KMS-11 (cell line): ENCODE measurements around the gene VPS33A.

Experiments used
- H2AFZ ChIP-seq: fragments of 200-600 bp; sonication (generic); 2 replicates; pipeline ENCODE4 v1.6.1; 2016; ENCODE audit warnings: antibody characterized with exemption, mixed run types, low read depth
- H3K27ac ChIP-seq: fragments of 200-600 bp; sonication (generic); 2 replicates; pipeline ENCODE4 v1.6.1; 2016; ENCODE audit warnings: mild to moderate bottlenecking, mixed run types
- H3K27me3 ChIP-seq: fragments of 200-600 bp; sonication (generic); 2 replicates; pipeline ENCODE4 v1.6.1; 2017; ENCODE audit warnings: mild to moderate bottlenecking, low read depth, mixed run types, moderate library complexity; ENCODE audit not compliant: insufficient read depth
- H3K36me3 ChIP-seq: fragments of 200-600 bp; sonication (generic); 2 replicates; pipeline ENCODE4 v1.6.1; 2017; ENCODE audit warnings: mild to moderate bottlenecking, mixed run types; ENCODE audit not compliant: insufficient read depth
- H3K4me1 ChIP-seq: fragments of 200-600 bp; sonication (generic); 2 replicates; pipeline ENCODE4 v1.6.1; 2016; ENCODE audit warnings: mild to moderate bottlenecking, low read depth, mixed run types; ENCODE audit not compliant: poor library complexity, severe bottlenecking
- H3K4me2 ChIP-seq: fragments of 200-600 bp; sonication (generic); 2 replicates; pipeline ENCODE4 v1.7.0; 2016; ENCODE audit warnings: mild to moderate bottlenecking, mixed run types
- H3K4me3 ChIP-seq: fragments of 200-600 bp; sonication (generic); IDR thresholded peaks from 2 replicates; pipeline ENCODE4 v1.6.1; 2017; ENCODE audit warnings: low read depth, low read length, mixed read lengths; ENCODE audit not compliant: insufficient read depth
- H3K79me2 ChIP-seq: fragments of 200-600 bp; sonication (generic); 2 replicates; pipeline ENCODE4 v1.6.1; 2016; ENCODE audit warnings: low read depth, mixed run types; ENCODE audit not compliant: insufficient read depth
- H3K9ac ChIP-seq: fragments of 200-600 bp; sonication (generic); 2 replicates; pipeline ENCODE4 v1.6.1; 2016; ENCODE audit warnings: mild to moderate bottlenecking, mixed run types
- H4K20me1 ChIP-seq: fragments of 200-600 bp; sonication (generic); 2 replicates; pipeline ENCODE4 v1.6.1; 2016; ENCODE audit warnings: mild to moderate bottlenecking, mixed run types; ENCODE audit not compliant: insufficient read depth
- CTCF ChIP-seq: fragments of 200-600 bp; sonication (generic); conservative IDR thresholded peaks from 2 replicates; pipeline ENCODE4 v1.6.1; 2017; ENCODE audit warnings: low read depth, mild to moderate bottlenecking, antibody characterized with exemption, low read length, moderate library complexity, mixed read lengths

The VPS33A gene

GRCh38 chr12:122309564-122310121 lies 43.3 kb upstream of the VPS33A start:
- no peak overlapping the region for H3K4me3 ChIP-seq
- no peaks in the 10 kb centered on the region for H4K20me1 ChIP-seq
- H3K9ac ChIP-seq = no peak overlapping the region
- no peaks in the 10 kb centered on the region for H3K79me2 ChIP-seq
- peaks cover 42% of the 10 kb centered on the region for H3K4me1 ChIP-seq
- no peak overlapping the region for H3K4me2 ChIP-seq
- H3K27ac ChIP-seq = no peak overlapping the region
- H3K36me3 ChIP-seq = no peaks in the 10 kb centered on the region
- no peaks in the 10 kb centered on the region for H3K27me3 ChIP-seq
- no peak for TF ChIP-seq CTCF
- H2AFZ ChIP-seq = no peak overlapping the region

DNA sequence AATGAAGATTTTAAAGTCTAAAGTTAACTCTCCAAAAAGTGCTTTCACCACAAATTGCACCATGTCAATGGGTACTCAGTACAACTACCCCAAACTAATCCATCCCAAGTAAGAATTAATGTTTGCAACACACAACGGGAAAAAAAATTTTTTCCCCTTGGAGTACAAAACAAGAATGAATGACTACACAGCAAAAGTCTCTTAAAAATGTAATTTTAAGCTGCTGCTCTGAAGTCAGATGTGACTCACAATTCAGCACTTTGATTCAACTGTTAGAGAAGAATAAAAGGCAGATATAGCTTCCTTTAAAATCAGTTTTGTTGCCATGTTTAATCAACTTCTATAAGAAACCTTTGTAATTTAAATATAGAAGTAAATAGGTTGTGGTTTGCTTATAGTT lies 42.5 kb upstream of the VPS33A start:
- H3K9ac ChIP-seq = no peak overlapping the region
- no peak overlapping the region for H3K4me3 ChIP-seq
- no peak overlapping the region for H3K4me2 ChIP-seq
- no peaks in the 10 kb centered on the region for H3K27me3 ChIP-seq
- H3K27ac ChIP-seq = no peak overlapping the region
- peaks cover 42% of the 10 kb centered on the region for H3K4me1 ChIP-seq
- H4K20me1 ChIP-seq = no peaks in the 10 kb centered on the region
- H2AFZ ChIP-seq = no peak overlapping the region
- no peaks in the 10 kb centered on the region for H3K79me2 ChIP-seq
- no peak for TF ChIP-seq CTCF
- H3K36me3 ChIP-seq = no peaks in the 10 kb centered on the region

DNA sequence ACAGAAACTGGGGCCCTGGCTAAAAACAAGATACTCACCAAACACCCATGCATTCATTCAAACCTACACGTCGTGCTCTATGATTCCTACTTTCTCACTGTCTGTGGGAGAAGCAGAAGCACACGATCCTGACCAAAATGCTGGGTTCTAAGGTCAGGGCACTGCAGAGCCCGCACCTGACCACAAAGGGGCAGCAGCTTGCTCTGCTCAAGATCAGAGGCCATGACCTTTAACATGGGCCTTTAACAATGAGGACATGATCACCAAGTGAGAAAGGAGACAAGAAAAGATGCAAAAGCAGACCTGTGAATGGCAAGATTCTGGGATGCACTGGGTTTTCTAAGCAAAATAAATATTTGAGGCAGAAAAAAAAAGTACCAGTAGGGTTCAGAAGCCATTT lies 40.1 kb upstream of the VPS33A start:
- no peak overlapping the region for H3K4me3 ChIP-seq
- TF ChIP-seq CTCF = no peak
- no peaks in the 10 kb centered on the region for H3K79me2 ChIP-seq
- H2AFZ ChIP-seq = no peak overlapping the region
- no peak overlapping the region for H3K4me2 ChIP-seq
- H4K20me1 ChIP-seq = no peaks in the 10 kb centered on the region
- H3K27ac ChIP-seq = no peak overlapping the region
- no peaks in the 10 kb centered on the region for H3K36me3 ChIP-seq
- H3K9ac ChIP-seq = no peak overlapping the region
- no peaks in the 10 kb centered on the region for H3K27me3 ChIP-seq
- peaks cover 23% of the 10 kb centered on the region for H3K4me1 ChIP-seq

DNA sequence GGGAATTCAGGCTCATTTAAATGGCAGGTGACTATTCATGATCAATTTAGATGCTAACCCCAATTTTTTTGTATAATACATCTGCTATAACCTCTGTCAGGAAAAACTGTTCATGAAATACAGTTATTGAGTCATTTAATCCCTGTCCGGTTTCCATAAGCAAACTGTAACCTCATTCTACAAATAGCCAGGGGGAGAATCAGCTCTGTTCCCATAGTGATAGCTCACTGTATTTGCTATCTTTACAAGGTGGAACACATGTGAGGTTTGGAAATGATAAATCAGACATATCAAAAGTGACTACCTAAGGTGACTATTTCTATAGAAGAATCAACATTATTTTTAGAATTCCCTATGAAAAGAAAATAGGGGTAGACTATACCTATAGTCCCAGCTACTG lies 38.6 kb upstream of the VPS33A start:
- Histone ChIP-seq H4K20me1 (no peaks in the 10 kb centered on the region), H3K27me3 (no peaks in the 10 kb centered on the region), H2AFZ (no peak overlapping the region), H3K4me1 (peaks cover 11% of the 10 kb centered on the region), H3K79me2 (no peaks in the 10 kb centered on the region), H3K4me2 (no peak overlapping the region), H3K4me3 (no peak overlapping the region), H3K9ac (no peak overlapping the region), H3K27ac (no peak overlapping the region), H3K36me3 (no peaks in the 10 kb centered on the region)
- TF ChIP-seq CTCF = no peak
